Epithelial cell of proximal tubule (primary cell): ENCODE measurements around the gene KCNMA1. TPM values are rescaled to one million over a fixed set of nuclear protein-coding genes. Genes with fewer than 3 reads are reported as not detected.

ENCODE experiments used
- DNase-seq: peaks from one replicate; pipeline ENCODE4 v3.0.0-alpha.2; 2011; ENCODE audit warnings: low read depth
- H3K4me3 ChIP-seq: 2 replicates; pipeline ENCODE4 v1.5.1; 2011; ENCODE audit warnings: low read depth, mild to moderate bottlenecking, low read length
- total RNA-seq: library from RNA; depleted of rRNA; stranded (reverse); fragments of >200 nt; gene quantifications from 2 replicates; pipeline ENCODE4 v1.2.3, GENCODE V29; 2015
- TF ChIP-seq, protein P1 (sequence below): conservative IDR thresholded peaks from 2 replicates; pipeline ENCODE4 v1.5.1; 2012; ENCODE audit warnings: low read depth, mild to moderate bottlenecking, low read length

Gene KCNMA1
- total RNA-seq, 1 donor from 2014 or later, result 12.5 TPM

GRCh38 chr10:77600640-77601039 lies 37.0 kb downstream of the KCNMA1 start:
- no peak for DNase-seq
- TF ChIP-seq, protein P1, sequence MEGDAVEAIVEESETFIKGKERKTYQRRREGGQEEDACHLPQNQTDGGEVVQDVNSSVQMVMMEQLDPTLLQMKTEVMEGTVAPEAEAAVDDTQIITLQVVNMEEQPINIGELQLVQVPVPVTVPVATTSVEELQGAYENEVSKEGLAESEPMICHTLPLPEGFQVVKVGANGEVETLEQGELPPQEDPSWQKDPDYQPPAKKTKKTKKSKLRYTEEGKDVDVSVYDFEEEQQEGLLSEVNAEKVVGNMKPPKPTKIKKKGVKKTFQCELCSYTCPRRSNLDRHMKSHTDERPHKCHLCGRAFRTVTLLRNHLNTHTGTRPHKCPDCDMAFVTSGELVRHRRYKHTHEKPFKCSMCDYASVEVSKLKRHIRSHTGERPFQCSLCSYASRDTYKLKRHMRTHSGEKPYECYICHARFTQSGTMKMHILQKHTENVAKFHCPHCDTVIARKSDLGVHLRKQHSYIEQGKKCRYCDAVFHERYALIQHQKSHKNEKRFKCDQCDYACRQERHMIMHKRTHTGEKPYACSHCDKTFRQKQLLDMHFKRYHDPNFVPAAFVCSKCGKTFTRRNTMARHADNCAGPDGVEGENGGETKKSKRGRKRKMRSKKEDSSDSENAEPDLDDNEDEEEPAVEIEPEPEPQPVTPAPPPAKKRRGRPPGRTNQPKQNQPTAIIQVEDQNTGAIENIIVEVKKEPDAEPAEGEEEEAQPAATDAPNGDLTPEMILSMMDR, result no peak
- H3K4me3 ChIP-seq, result no peak overlapping the region

DNA sequence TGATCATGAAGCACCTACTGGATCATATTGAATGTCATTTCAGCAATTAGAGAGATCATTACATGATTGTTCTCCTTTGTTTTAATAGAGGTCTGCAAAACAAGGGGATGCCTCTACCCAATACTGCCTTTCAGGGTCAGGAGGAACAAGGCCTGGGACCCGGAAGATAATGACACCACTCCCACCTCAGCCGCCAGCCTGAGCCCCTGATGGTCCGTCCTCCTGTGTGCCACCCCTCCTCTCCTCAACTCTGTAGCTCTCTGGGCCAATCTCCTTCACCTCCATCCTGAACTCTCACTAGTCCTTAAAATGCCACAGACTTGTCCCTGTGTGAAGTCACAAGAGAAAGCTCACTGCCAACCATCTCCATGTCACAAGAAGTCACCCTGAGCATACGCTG lies 38.0 kb downstream of the KCNMA1 start:
- TF ChIP-seq, protein P1, result no peak
- no peak for DNase-seq
- H3K4me3 ChIP-seq, result no peak overlapping the region

DNA sequence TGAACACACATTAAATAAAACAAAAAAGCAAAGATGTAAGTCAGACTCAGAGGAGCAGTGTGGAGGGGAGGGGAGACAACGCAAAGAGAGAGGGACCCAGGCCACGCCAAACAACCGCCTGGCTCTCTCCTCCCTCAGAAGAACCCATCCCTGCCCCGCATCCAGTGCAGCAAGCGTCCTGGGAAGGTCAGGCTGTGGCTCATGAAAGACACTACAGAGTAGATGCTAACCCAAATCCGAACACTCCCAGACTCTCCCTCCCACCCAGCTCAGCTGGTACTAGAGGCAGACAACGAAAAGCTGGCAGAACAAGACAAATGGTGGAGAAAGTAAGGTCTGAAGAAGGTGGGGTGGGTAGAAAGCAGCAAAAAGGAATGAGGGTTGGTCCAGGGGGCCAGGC lies 39.0 kb downstream of the KCNMA1 start:
- H3K4me3 ChIP-seq, result no peak overlapping the region
- TF ChIP-seq, protein P1, result no peak
- DNase-seq, result no peak

GRCh38 chr10:77597560-77597959 lies 40.0 kb downstream of the KCNMA1 start:
- DNase-seq, result no peak
- H3K4me3 ChIP-seq, result no peak overlapping the region
- TF ChIP-seq, protein P1, result no peak

DNA sequence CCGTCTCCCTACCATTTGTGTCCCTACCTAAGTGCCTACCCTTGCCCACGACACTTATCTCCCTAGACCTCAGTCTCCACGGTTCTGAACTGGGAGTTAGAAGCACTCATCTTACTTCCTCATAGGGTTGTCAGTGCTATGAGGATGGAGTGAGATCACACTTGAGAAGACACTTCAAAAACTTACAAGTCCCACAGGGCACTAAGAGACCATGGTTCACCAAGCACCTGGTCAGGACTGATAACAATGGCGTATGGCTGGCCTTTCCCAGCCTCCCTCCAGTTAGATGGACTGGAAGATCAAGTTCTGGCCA lies 43.2 kb downstream of the KCNMA1 start:
- no peak overlapping the region for H3K4me3 ChIP-seq
- DNase-seq, result no peak
- TF ChIP-seq, protein P1, result no peak

GRCh38 chr10:77593771-77594470 lies 43.7 kb downstream of the KCNMA1 start:
- TF ChIP-seq, protein P1, result no peak
- no peak overlapping the region for H3K4me3 ChIP-seq
- no peak for DNase-seq

DNA sequence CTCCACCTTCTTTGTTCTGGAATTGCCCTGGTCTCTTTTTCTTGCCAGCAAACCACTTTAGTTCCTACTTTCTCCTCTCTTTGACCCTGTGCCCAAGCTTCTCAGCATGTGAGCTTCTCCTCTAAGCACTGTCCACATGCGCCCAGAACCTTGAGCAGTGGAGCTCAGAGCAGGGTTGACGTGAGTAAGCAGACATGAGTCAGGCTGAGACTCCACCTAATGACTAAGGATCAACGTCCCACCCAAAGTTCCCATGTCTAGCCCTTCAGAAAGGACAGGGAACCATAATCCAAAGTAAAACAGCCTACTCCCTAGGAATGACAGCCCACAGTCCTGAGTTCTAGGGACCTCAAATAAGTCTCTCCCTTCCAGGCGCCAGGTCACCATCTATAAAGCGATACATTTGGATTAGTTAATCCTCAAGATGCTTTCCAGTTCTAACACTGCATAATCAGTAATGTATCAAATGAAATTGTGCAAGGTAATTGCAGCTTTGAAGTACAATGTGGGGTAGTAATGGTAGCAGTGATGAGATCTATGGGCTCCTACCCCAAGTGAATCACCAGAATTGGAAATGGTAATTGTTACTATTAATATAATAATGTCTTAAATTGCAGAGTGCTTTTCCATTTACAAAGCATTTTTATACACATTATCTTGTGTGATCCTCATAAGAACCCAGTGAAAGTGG lies 44.5 kb downstream of the KCNMA1 start:
- H3K4me3 ChIP-seq, result no peak overlapping the region
- DNase-seq, result peak; percentile 75
- TF ChIP-seq, protein P1, result no peak
